Bronchial epithelial cell (primary cell): ENCODE results near the gene HTR3B. TPM values are rescaled to one million over a fixed set of nuclear protein-coding genes. Genes with fewer than 3 reads are reported as not detected.

Experiments
- DNase-seq: peaks from one replicate; pipeline ENCODE4 v3.0.0-alpha.2; 2010; ENCODE audit warnings: low read depth
- FAIRE-seq: peaks from 2 replicates; lab custom pipeline; 2011; peaks lifted over from hg19 to GRCh38; lab: Jason Lieb, UNC
- H3K27me3 ChIP-seq: 2 replicates; pipeline ENCODE4 v1.5.1; 2011; ENCODE audit warnings: low read length; ENCODE audit not compliant: control insufficient read depth, insufficient read depth
- H3K36me3 ChIP-seq: 2 replicates; pipeline ENCODE4 v1.5.1; 2011; ENCODE audit warnings: low read length; ENCODE audit not compliant: control insufficient read depth, insufficient read depth
- H3K4me3 ChIP-seq: 2 replicates; pipeline ENCODE4 v1.5.1; 2011; ENCODE audit warnings: mild to moderate bottlenecking, low read depth, low read length, control low read depth
- total RNA-seq: library from RNA; depleted of rRNA; stranded (reverse); fragments of >200 nt; gene quantifications from 2 replicates; pipeline ENCODE4 v1.2.1, GENCODE V29; 2014
- TF ChIP-seq, protein P1 (sequence below): IDR thresholded peaks from 2 replicates; pipeline ENCODE4 v1.5.1; 2011; ENCODE audit warnings: mild to moderate bottlenecking, moderate library complexity, low read length, control low read depth, inconsistent platforms; ENCODE audit not compliant: insufficient read depth, severe bottlenecking

HTR3B gene
- total RNA-seq, 1 donor from 2014 or later: not detected

DNA sequence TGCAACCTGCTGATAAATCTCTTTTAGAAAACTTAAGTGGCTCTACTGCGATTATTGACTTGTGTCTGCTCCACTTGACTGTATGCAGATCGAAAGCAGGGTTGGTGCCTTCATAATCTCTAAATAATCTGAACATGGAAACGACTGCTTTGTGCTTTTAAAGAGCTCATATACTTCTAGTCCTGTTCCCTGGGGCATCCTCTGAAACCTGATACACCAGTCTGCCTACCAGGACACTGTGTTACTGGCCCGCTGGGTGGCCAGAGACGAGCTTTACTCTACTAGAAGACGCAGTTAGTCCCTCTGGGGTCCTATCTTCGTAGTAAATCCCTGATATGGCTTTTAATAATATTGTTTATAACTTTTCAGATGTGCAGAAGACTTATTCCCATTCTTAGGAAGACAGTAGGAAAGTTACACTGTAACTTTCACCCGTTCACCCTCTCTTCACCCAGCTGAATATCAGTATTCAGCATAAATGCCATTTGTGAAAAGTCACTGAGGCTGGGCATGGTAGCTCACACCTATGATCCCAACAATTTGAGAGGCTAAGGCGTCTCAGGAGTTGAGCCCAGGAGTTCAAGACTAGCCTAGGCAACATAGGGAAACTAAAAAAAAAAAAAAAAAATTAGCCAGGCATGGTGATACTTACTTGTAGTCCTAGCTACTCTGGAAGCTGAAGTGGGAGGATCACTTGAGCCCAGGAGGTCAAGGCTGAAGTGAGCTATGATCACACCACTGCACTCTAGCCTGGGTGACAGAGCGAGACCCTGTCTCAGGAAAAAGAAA, 9.0 kb upstream of the HTR3B start:
- TF ChIP-seq, protein P1, sequence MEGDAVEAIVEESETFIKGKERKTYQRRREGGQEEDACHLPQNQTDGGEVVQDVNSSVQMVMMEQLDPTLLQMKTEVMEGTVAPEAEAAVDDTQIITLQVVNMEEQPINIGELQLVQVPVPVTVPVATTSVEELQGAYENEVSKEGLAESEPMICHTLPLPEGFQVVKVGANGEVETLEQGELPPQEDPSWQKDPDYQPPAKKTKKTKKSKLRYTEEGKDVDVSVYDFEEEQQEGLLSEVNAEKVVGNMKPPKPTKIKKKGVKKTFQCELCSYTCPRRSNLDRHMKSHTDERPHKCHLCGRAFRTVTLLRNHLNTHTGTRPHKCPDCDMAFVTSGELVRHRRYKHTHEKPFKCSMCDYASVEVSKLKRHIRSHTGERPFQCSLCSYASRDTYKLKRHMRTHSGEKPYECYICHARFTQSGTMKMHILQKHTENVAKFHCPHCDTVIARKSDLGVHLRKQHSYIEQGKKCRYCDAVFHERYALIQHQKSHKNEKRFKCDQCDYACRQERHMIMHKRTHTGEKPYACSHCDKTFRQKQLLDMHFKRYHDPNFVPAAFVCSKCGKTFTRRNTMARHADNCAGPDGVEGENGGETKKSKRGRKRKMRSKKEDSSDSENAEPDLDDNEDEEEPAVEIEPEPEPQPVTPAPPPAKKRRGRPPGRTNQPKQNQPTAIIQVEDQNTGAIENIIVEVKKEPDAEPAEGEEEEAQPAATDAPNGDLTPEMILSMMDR: no peak
- no peak for FAIRE-seq
- no peak for DNase-seq
- Histone ChIP-seq H3K27me3 (no peaks in the 10 kb centered on the region), H3K36me3 (no peaks in the 10 kb centered on the region), H3K4me3 (no peak overlapping the region)

DNA sequence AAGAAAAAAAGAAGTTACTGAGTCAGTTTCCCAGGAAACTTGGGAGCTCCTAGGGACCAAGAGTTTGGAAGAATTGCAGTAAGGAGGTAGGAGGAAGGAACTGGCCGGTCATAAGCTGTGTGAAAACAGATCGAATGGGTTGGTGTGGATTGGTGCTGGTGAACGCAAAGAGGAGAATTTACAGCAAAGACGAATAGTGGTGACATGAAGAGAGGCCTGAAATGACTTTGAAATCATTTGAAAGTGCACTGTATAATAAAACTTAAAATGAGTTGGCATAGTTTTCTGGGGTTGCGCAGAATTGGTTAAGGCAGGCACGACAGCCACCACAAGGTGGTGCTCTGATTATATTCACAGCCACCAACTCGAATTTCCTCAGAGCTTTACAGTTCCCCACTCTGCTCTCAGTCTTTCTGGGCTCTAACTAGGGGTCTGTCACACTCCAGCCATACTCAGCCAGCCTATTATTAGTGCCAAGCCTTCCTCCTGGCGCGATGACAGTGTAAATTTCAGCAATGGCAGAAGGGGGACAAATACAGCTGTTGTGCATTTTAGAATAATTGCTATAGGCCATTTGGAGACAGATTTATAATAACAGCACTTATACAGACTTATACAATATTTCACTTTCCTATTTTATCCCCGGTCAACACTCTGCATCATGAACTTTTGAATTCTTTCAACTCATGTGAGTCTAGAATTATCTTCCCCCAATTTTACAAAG, 8.3 kb upstream of the HTR3B start:
- no peaks in the 10 kb centered on the region for H3K36me3 ChIP-seq
- H3K4me3 ChIP-seq: no peak overlapping the region
- H3K27me3 ChIP-seq: no peaks in the 10 kb centered on the region
- no peak for FAIRE-seq
- DNase-seq: no peak
- TF ChIP-seq, protein P1: peak; percentile 82

DNA sequence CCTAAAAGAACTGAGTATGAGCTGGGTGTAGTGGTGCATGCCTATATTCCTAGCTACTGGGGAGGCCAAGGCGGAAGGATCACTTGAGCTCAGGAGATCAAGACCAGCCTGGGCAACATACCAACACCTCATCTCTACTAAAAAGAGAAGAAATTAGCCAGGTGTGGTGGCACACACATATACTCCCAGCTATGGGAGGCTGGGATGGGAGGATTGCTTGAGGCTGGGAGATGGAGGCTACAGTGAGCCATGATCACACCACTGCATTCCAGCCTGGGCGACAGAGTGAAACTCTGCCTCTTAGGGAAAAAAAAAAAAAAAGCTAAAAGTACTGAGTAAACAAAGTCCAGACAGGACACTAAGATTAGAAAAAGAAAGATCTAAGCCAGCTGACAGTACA, 3.5 kb upstream of the HTR3B start:
- FAIRE-seq (no peak), DNase-seq (no peak)
- TF ChIP-seq, protein P1: no peak
- Histone ChIP-seq H3K4me3 (no peak overlapping the region), H3K36me3 (no peaks in the 10 kb centered on the region), H3K27me3 (no peaks in the 10 kb centered on the region)

DNA sequence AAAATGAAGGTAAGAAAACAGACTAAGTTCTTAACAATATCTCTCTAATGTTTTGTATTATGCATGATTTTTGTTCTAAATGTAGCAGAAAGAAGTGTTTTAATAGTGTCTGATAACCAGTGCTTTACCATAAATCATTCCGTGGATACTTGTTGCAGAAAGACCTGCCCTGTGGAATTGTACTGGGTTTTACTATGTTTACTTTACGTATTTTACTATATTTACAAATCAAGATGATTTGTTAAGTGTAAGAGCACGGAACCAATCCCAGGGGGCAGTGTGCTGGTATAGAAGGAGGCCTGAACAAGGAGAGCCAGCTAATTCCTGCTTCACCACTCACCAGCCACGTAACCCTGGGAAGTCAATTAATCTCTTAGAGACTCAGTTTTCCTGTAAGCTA, 1.4 kb downstream of the HTR3B start:
- FAIRE-seq: no peak
- TF ChIP-seq, protein P1: peak; percentile 41
- peak; percentile 70 for DNase-seq
- Histone ChIP-seq H3K27me3 (no peaks in the 10 kb centered on the region), H3K4me3 (no peak overlapping the region), H3K36me3 (no peaks in the 10 kb centered on the region)

DNA sequence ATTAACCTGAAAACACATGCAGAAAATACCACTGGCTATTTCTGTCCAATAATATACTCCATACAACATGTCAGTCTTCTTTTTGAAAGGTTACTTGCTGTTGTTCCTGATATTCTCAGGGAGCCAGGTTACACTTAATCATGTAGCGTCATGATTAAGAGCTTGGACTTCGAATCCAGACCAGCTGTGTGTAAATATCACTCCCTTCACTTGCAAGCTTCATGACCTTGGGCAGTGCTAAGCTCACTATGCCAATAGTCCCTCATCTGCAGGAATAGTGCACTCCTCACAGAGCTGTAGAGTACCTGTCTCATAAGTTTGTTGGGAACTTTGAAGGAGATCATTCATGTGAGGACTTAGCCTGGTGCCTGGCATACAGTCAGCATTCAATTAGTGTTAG, 1.9 kb downstream of the HTR3B start:
- DNase-seq: no peak
- TF ChIP-seq, protein P1: no peak
- Histone ChIP-seq H3K27me3 (no peaks in the 10 kb centered on the region), H3K36me3 (no peaks in the 10 kb centered on the region), H3K4me3 (no peak overlapping the region)
- FAIRE-seq: no peak
